Suppressor macrophage (primary cell): ENCODE measurements around the gene ADAMTS2.

Source experiments
- DNase-seq, 4 experiments: peaks; one replicate each; pipeline ENCODE4 v3.0.0-alpha.2; 2020 to 2022

Gene ADAMTS2

DNA sequence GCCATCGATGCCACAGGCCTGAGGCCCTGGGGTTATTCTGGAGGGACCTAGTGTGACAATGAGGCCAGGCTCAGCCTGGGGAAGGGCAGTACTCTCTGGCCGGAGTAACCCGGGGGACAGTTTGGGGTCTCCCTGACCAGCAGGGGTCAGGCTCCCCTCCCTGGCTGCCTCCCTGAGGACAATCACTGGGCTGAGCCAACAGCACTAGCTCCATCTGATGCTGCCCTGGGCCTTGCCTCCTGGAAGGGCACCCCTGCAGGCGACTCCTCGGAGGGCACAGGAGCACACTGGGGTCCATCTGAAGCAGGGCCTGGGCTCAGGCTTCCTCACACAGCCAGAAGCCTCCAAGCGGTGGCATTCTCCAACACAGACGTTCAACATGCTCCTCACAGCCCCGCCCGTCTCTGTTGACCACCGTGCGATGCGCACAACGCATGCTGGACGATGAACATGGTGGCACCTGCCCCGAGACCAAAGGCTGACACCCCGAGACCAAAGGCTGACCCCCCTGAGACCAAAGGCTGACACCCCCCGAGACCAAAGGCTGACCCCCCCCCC is 68.3 kb downstream of the ADAMTS2 start:
- no peak for DNase-seq

DNA sequence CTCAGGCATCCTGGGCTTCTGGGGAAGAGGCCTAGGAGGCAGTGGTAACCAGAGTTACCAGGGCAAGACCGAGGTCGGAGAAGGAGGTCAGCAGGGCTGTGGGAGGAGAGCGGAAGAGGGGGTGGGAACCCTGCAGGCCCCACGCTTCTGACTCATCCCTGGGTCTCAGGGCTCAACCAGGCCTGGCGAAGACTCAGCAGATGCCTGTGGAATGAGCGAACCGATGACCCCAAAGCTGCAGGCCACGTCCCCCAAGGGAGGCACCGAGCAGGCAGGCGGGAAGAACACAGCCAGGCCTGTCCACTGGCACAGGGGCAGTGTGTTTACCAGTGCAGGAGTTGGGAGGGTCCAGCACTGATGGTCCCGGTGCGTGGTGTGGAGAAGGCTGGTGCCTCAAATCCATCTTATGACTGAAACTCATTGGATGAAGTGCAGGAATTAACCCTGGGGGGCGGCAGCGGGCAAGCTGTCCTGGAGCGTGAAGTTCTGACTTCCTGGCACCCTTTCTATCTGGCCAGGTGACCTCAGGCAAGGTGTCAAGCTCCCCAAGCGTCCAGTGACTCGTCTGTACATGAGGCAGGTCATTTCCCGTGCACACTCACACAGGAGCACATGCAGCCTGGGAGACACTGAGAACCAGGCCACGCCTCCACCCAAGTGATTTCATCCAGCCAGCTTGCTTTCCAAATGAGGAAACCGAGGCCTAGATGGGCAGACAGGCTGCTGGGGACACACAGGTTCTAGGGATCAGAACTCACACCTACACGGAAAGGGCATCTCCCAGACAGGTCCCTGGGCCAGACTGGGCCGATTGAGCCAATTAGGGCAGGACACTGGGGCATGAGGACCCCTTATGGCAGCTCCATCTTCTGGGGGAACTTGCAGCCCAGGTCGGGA is 69.1 kb downstream of the ADAMTS2 start:
- peak in 2 of 4 experiments; percentile 2 to 7 for DNase-seq

GRCh38 chr5:179275381-179275878 is 69.8 kb downstream of the ADAMTS2 start:
- DNase-seq, result no peak

DNA sequence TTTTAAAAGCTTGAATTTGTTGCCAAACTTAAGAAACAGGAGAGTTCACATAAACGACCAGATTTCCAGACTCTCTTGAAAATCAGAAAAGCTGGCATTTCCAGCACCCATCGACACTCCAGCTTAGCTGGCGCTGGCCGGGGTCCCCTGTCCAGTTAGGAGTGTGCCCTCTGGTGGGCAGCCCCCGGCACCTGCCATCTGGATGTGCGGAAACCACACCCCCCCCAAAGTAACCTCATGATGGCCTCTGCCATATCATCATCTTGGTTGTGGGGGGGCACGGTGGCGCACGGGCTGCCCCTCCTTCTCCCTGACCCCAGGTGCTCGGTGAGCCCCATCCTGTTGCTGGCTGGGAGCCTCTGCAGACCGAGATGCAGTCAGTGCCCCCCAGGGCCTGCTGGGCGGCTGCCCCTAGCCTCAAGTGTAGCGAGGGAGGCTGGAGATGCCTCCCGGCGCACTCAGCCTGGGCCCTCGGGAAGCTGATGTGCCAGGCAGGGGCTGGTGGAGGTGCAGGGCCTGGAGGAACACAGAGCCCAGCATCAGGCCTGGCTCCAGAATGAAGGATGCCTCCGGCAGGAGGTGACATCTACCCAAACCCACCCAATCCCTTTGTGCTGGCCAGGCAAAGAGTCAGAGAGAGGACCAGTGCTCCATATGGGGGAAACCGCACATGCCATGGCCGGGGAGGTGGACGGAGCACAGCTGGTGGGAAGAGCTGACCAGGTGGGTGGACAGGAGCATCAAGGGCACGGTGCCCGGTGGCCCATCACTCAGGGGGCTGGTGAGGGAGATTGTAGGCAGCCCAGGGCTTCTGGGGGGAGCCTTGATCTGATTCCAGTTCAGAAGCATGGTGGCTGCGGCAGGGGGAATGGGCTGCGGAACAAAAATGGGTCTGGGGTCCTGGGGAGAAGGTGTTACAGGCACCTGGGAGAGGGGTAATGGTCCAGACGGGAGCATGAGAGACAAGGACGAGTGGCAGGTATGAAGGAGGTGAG is 70.6 kb downstream of the ADAMTS2 start:
- DNase-seq, result no peak

GRCh38 chr5:179273441-179274145 is 71.7 kb downstream of the ADAMTS2 start:
- DNase-seq, result no peak

- DNase-seq, result no peak
These were observed 72.2 kb downstream of the ADAMTS2 start for GRCh38 chr5:179273073-179273435.

- DNase-seq, result no peak
These were observed 72.8 kb downstream of the ADAMTS2 start for GRCh38 chr5:179272326-179273072.

DNA sequence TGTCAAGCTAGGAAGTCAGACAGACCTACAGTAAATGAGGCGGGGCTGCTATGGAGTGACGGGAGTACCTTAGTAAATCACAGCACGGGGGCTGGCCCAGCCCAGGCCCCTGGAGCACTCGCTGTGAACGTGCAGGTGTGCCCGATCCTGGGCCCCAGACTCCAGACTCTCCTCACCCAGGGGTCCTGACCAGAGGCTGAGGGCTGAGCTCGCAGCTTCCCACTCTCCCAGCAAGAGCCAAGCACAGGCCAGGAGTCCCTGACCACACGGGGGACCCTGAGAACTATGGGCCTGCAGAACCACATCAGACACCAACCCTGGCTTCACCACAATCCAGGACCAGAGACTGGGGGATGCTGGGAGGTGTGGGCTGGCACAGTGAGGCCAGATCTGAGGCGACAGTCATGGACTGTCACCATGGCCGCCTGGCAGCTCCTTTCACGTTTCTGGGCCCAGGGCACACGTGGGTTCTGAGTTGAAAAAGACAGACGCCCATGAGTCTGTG is 73.4 kb downstream of the ADAMTS2 start:
- no peak for DNase-seq

- DNase-seq, result no peak
These were observed 73.9 kb downstream of the ADAMTS2 start for GRCh38 chr5:179271428-179271734.

DNA sequence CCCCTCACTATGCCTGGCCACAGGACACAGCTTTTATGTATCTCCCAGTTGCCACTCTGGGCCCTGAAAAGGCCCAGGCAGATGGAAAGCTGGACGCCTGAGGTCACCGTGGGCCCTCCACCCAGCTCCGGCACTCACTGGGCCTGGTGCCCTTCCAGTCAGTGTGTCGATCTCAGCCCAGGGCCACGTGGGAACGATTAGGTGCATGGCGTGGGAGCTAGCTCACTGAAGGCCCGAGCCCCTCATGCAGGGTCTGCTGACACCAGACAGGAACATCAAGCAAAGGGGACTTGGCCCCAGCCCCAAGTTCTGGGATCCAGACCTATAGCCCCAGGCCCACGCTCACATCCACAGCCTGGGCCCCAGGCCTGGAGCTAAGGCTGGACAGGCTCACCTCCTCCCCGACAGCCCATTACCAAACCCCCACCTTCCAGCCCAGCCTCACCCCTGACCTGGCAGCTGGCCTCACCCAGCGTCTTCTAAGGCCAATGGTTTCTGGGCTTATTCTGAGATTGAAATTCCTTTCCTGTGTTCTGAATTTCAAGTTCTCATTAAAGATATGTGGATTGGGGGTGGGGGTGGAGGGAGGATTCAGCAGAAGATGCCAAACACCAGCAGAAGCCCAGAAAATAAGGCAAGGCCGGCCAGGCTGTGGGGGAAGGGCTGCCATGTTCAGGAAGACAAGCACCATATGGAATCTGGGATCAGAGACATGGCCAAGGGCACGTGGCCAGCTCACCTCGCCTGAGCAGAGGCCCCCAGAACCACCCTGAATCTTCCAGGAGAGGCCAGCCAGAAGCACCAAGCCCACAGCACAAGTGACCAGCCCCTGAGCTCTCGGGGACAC is 74.5 kb downstream of the ADAMTS2 start:
- no peak for DNase-seq

DNA sequence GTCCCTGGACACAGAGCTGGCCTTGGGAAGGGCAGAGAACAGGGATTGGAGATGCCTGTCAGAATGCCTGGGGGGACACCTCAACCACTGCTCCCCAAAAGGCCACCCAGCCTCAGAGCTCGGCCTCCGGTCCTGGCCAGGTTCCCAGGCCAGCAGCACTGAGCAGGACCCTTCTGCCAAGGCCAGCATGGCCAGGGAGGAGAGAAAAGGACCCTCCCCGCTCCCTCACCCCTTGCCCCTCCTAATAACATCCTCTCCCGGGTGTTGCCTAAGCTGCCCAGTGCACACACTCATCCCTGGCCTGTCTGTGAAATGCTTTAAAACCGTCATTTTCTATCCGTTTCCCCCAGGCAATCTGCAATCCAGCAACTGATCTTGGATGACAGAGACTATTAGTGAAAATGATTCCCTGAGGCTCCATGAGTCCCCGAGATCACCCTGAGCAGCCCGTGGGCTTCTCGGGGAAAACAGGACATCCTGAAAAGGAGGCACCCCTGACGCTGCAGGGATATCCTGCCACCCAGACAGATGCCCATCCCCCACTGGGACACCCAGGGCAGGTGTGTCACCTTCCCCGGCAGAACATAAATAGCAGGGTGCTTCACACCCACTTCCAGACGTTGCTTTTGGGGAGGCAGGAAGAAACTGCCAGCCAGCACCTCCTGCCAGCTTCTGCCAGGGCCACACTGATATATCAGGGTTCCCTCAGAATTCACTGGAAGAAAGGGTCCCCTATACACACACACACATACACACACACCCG is 75.3 kb downstream of the ADAMTS2 start:
- no peak for DNase-seq

- DNase-seq, result no peak
These were observed 76.1 kb downstream of the ADAMTS2 start for GRCh38 chr5:179268966-179269693.

- DNase-seq, result no peak
These were observed 76.8 kb downstream of the ADAMTS2 start for GRCh38 chr5:179268399-179268952.

GRCh38 chr5:179267671-179268083 is 77.6 kb downstream of the ADAMTS2 start:
- DNase-seq, result no peak

DNA sequence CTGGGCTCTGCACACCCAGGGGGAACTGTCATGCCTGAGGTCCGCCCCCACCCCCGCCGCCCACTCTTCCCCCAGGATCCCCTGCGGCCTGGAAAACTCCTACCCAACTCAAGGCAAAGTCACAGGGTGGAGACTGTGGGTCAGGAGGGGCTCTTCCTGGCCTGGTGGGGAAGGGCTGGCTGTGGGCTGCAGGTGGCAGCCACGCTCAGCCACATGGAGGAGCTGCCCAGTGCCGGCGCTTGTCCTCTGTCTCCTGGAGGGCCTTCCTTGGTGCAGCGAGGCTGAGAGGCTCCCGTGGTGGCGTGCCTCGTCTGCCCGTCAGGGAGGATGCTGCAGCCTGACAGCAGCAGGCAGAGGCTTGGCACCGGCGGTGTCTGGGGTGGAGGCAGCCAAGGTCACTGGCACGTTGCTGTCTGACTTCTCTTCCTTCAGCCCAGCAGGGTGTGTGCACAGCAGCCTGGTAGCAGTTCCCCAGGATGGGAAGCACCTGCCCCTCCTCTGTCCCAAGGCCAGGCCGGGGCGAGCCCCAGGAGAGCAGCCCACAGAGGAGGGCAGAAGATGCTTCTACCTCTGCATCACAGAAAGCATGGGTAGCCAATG is 78.1 kb downstream of the ADAMTS2 start:
- DNase-seq, result no peak

GRCh38 chr5:179266291-179267070 is 78.8 kb downstream of the ADAMTS2 start:
- no peak for DNase-seq
